Measurements from ENCODE around the gene CCDC121.

Gene CCDC121

GRCh38 chr2:27628767-27629709 is at the start of gene CCDC121, which contains the start of gene GPN1:
Gene CCDC121 (minus strand): TSS chr2:27629012. CDS start chr2:27627799, 1,213 bp downstream.
Gene GPN1 (plus strand): TSS chr2:27629050. CDS start chr2:27629059, 9 bp downstream.
- DNase-seq (ENCODE audit: low read depth, low spot score): peak; percentile 64

- DNase-seq (ENCODE audit: low read depth, low spot score): no peak
These were observed 44.1 kb upstream of the CCDC121 start for GRCh38 chr2:27672723-27673486.

GRCh38 chr2:27671235-27671634 is 42.4 kb upstream of the CCDC121 start:
- DNase-seq (ENCODE audit: low read depth, low spot score): no peak

- DNase-seq (ENCODE audit: low read depth, low spot score): no peak
These were observed 38.6 kb upstream of the CCDC121 start for GRCh38 chr2:27667446-27667845.

GRCh38 chr2:27664622-27665363 is 36.0 kb upstream of the CCDC121 start:
- DNase-seq (ENCODE audit: low read depth, low spot score): no peak

- DNase-seq (ENCODE audit: low read depth, low spot score): no peak
These were observed 35.4 kb upstream of the CCDC121 start for GRCh38 chr2:27664154-27664574.

- DNase-seq (ENCODE audit: low read depth, low spot score): peak; percentile 38
These were observed 34.7 kb upstream of the CCDC121 start, which contains the start of the genes SLC4A1AP and SUPT7L for GRCh38 chr2:27663285-27664153. Gene SLC4A1AP (plus strand): TSS chr2:27663889. CDS start chr2:27663915, 26 bp downstream. Gene SUPT7L (minus strand): TSS chr2:27663614. CDS start chr2:27662192, 1,422 bp downstream.

GRCh38 chr2:27661371-27661770 is 32.6 kb upstream of the CCDC121 start:
- DNase-seq (ENCODE audit: low read depth, low spot score): no peak

GRCh38 chr2:27655155-27655951 is 26.5 kb upstream of the CCDC121 start:
- no peak for DNase-seq (ENCODE audit: low read depth, low spot score)

GRCh38 chr2:27653397-27653796 is 24.6 kb upstream of the CCDC121 start:
- DNase-seq (ENCODE audit: low read depth, low spot score): no peak

- DNase-seq (ENCODE audit: low read depth, low spot score): no peak
These were observed 24.0 kb upstream of the CCDC121 start for GRCh38 chr2:27652790-27653189.

GRCh38 chr2:27652341-27652740 is 23.5 kb upstream of the CCDC121 start:
- DNase-seq (ENCODE audit: low read depth, low spot score): no peak

- no peak for DNase-seq (ENCODE audit: low read depth, low spot score)
These were observed 22.2 kb upstream of the CCDC121 start for GRCh38 chr2:27651056-27651455.

GRCh38 chr2:27647737-27648136 is 18.9 kb upstream of the CCDC121 start:
- DNase-seq (ENCODE audit: low read depth, low spot score): no peak

GRCh38 chr2:27647289-27647688 is 18.5 kb upstream of the CCDC121 start:
- DNase-seq (ENCODE audit: low read depth, low spot score): no peak

GRCh38 chr2:27645197-27645596 is 16.4 kb upstream of the CCDC121 start:
- no peak for DNase-seq (ENCODE audit: low read depth, low spot score)

GRCh38 chr2:27640722-27641245 is 12.0 kb upstream of the CCDC121 start:
- no peak for DNase-seq (ENCODE audit: low read depth, low spot score)

GRCh38 chr2:27638709-27639108 is 9.9 kb upstream of the CCDC121 start:
- no peak for DNase-seq (ENCODE audit: low read depth, low spot score)

GRCh38 chr2:27638037-27638637 is 9.3 kb upstream of the CCDC121 start:
- DNase-seq (ENCODE audit: low read depth, low spot score): no peak
